Testis (tissue), 3 donors: ENCODE data around the gene RNF38. TPM values are rescaled to one million over a fixed set of nuclear protein-coding genes. Genes with fewer than 3 reads are reported as not detected.

Experiments
- DNase-seq: peaks from one replicate; pipeline ENCODE4 v3.0.0-alpha.2; 2019
- H3K27ac ChIP-seq, 2 donors: fragments of 200-600 bp; sonication (generic); one replicate each; pipeline ENCODE4 v1.5.1; 2019
- H3K27me3 ChIP-seq: fragments of 200-600 bp; sonication (generic); one replicate; pipeline ENCODE4 v1.5.1; 2019
- H3K36me3 ChIP-seq: fragments of 200-600 bp; sonication (generic); one replicate; pipeline ENCODE4 v1.5.1; 2017; ENCODE audit warnings: low read depth; ENCODE audit errors: missing control alignments
- H3K4me1 ChIP-seq: fragments of 200-600 bp; sonication (generic); one replicate; pipeline ENCODE4 v1.5.1; 2019
- H3K4me3 ChIP-seq, 2 donors: fragments of 200-600 bp; sonication (generic); one replicate each; pipeline ENCODE4 v1.5.1; 2017 to 2019
- H3K9me3 ChIP-seq: fragments of 200-600 bp; sonication (generic); one replicate; pipeline ENCODE4 v1.5.1; 2017
- POLR2A ChIP-seq: fragments of 450-650 bp; IDR thresholded peaks from one replicate; pipeline ENCODE4 v1.6.1; 2017; ENCODE audit warnings: antibody characterized with exemption, mild to moderate bottlenecking, moderate library complexity
- WGBS, 2 donors: methylation state at CpG; one replicate each; pipeline ENCODE4 v1.1.5; 2018; 5-methylcytosine and 5-hydroxymethylcytosine counted together
- intact Hi-C: fragments of 100-400 bp; cut with DNase I; formaldehyde crosslinking; loops from one replicate; pipeline ENCODE4 v1.15.1; 2023; ENCODE audit warnings: low total_unique reads
- polyA plus RNA-seq: library from polyadenylated mRNA; stranded (reverse); fragments of 350-450 nt; fragmentation: Illumina TruSeq; extraction: RNeasy Lipid Tissue Mini Kit (QIAGEN cat#74804); gene quantifications from one replicate; pipeline ENCODE4 v1.2.3, GENCODE V29; 2014; ENCODE audit warnings: low read depth, low replicate concordance; ENCODE audit not compliant: insufficient read depth
- total RNA-seq, 2 donors: library from RNA; depleted of rRNA; stranded (reverse); fragments of >200 nt; gene quantifications; one replicate each; pipeline ENCODE4 v1.2.3, GENCODE V29; 2016
- TF ChIP-seq, protein P1 (sequence below), 3 experiments: fragments of 450-650 bp in 2 of 3; fragments of 200-600 bp in 1 of 3; sonication (generic) in 1 of 3; IDR thresholded peaks; one replicate each; pipeline ENCODE4 v1.5.1; 2016 to 2019; ENCODE audit warnings: antibody characterized with exemption in 3 of 3, mild to moderate bottlenecking in 2 of 3, moderate library complexity in 1 of 3

The RNF38 gene
- total and polyA plus RNA-seq, 3 donors from 2014 or later: 116 to 197 (median 117) TPM

GRCh38 chr9:36436909-36437308 lies 36.8 kb upstream of the RNF38 start:
- 46 to 63% methylated on average over 2 of the region's 2 CpGs for WGBS, 2 donors
- intact Hi-C loops: no loop called here
- DNase-seq: peak; percentile 76
- Histone ChIP-seq H3K27me3 (no peaks in the 10 kb centered on the region), H3K4me3 (no peak overlapping the region), H3K36me3 (no peaks in the 10 kb centered on the region), H3K27ac (no peak overlapping the region), H3K9me3 (no peaks in the 10 kb centered on the region), H3K4me1 (no peaks in the 10 kb centered on the region)
- TF ChIP-seq, protein P1, sequence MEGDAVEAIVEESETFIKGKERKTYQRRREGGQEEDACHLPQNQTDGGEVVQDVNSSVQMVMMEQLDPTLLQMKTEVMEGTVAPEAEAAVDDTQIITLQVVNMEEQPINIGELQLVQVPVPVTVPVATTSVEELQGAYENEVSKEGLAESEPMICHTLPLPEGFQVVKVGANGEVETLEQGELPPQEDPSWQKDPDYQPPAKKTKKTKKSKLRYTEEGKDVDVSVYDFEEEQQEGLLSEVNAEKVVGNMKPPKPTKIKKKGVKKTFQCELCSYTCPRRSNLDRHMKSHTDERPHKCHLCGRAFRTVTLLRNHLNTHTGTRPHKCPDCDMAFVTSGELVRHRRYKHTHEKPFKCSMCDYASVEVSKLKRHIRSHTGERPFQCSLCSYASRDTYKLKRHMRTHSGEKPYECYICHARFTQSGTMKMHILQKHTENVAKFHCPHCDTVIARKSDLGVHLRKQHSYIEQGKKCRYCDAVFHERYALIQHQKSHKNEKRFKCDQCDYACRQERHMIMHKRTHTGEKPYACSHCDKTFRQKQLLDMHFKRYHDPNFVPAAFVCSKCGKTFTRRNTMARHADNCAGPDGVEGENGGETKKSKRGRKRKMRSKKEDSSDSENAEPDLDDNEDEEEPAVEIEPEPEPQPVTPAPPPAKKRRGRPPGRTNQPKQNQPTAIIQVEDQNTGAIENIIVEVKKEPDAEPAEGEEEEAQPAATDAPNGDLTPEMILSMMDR (IDR thresholded peaks at IDR 0.05): no peak
- TF ChIP-seq POLR2A: no peak

DNA sequence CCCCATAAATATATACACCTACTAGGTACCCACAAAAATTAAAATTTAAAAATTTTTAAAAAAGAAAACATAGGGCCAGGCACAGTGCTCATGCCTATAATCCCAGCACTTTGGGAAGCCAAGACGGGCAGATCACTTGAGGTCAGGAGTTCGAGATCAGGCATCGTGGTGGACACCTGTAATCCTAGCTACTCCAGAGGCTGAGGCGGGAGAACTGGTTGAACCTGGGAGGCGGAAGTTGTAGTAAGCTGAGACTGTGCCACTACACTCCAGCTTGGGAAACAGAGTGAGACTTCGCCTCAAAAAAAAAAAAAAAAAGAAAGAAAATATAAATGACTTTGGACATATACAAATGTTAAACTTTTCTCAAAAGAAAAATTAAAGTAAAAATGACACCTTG lies 33.3 kb upstream of the RNF38 start:
- no peak for DNase-seq
- no peaks in the 10 kb centered on the region for H3K27me3 ChIP-seq
- H3K9me3 ChIP-seq: no peaks in the 10 kb centered on the region
- H3K4me3 ChIP-seq: no peak overlapping the region
- TF ChIP-seq POLR2A: no peak
- TF ChIP-seq, protein P1 (IDR thresholded peaks at IDR 0.05): no peak
- intact Hi-C loops: no loop called here
- no peaks in the 10 kb centered on the region for H3K4me1 ChIP-seq
- H3K27ac ChIP-seq: no peak overlapping the region
- WGBS, 2 donors: 91% methylated on average over 6 of the region's 6 CpGs
- H3K36me3 ChIP-seq: no peaks in the 10 kb centered on the region

- 94% methylated on average over 4 of the region's 4 CpGs for WGBS, 2 donors
- H3K4me3 ChIP-seq: no peak overlapping the region
- no peak for DNase-seq
- H3K36me3 ChIP-seq: no peaks in the 10 kb centered on the region
- intact Hi-C loops: no loop called here
- H3K9me3 ChIP-seq: no peaks in the 10 kb centered on the region
- no peaks in the 10 kb centered on the region for H3K4me1 ChIP-seq
- no peak overlapping the region for H3K27ac ChIP-seq
- H3K27me3 ChIP-seq: no peaks in the 10 kb centered on the region
- TF ChIP-seq, protein P1 (IDR thresholded peaks at IDR 0.05): no peak
- TF ChIP-seq POLR2A: no peak
These were observed 31.0 kb upstream of the RNF38 start for GRCh38 chr9:36431078-36431477.

DNA sequence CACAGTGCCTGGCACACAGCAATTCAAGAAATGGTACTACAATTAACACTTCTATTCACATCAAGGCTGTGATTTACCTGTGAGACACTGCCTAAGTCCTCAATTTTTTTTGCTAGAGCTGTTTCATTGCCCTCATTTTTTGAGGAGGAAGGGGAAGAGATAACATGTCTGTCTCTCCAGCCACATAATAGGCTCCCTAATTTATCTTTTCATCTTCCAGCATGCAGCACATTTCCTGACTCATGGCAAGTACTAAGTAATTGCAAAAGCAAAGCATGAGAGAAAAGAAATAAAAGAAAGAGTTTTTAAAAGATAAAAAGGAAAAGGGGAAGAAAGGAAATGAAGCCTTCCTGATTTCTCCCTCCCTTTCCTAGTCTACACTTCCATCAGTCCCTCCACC lies 26.9 kb upstream of the RNF38 start:
- Histone ChIP-seq H3K27me3 (no peaks in the 10 kb centered on the region), H3K27ac (no peak overlapping the region), H3K4me3 (no peak overlapping the region), H3K36me3 (no peaks in the 10 kb centered on the region), H3K4me1 (no peaks in the 10 kb centered on the region), H3K9me3 (no peaks in the 10 kb centered on the region)
- TF ChIP-seq, protein P1 (IDR thresholded peaks at IDR 0.05): no peak
- TF ChIP-seq POLR2A: no peak
- DNase-seq: no peak
- intact Hi-C loops: no loop called here

DNA sequence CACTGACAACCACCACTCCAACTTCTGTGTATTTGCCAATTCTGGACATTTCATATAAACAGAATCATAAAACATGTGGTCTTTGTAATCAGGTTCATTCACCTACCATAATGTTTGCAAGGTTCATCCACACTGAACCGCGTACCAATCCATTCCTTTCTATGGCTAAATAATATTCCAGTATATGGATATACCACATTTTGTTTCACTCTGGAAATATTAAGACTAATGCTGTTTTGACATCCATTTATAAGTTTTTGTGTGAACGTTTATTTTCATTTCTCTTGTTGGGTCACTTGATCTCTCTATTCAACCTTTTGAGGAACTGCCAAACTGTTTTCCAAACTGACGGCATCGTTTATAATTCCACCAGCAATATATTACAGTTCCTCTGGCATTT lies 26.3 kb upstream of the RNF38 start:
- no peaks in the 10 kb centered on the region for H3K9me3 ChIP-seq
- DNase-seq: no peak
- intact Hi-C loops: no loop called here
- H3K4me1 ChIP-seq: no peaks in the 10 kb centered on the region
- TF ChIP-seq, protein P1 (IDR thresholded peaks at IDR 0.05): no peak
- no peak for TF ChIP-seq POLR2A
- H3K4me3 ChIP-seq: no peak overlapping the region
- WGBS, 2 donors: 82 to 89% methylated on average over 5 of the region's 5 CpGs
- no peaks in the 10 kb centered on the region for H3K27me3 ChIP-seq
- no peak overlapping the region for H3K27ac ChIP-seq
- no peaks in the 10 kb centered on the region for H3K36me3 ChIP-seq
